Measurements from ENCODE around the gene PIAS4. TPM values are rescaled to one million over a fixed set of nuclear protein-coding genes. Genes with fewer than 3 reads are reported as not detected.
A peak's percentile ranks its signal among the peaks of the same experiment; 100 is the strongest.

The PIAS4 gene
- total and polyA plus RNA-seq, 2 of the 13 experiments (the other 11 are each of a cell fraction or from before 2014, with no cell fraction given) = 9.0 to 20.1 TPM

DNA sequence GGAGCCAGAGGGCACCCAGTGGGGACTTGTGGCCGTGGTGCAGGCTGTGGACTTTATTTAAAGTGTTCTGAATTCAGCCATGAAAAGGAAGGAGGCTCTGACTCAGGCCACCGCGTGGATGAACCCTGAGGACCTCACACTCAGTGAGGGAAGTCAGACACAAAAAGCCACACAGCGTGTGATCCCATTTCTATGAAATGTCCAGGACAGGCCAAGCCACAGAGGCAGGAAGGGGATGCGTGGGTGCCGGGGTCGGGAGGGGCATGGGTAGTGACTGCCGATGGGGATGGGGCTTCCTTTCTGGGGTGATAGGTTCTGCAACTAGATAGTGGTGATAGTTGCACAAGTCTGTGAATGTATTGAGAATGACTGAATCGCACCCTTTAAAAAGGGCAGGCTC is 67.8 kb downstream of the PIAS4 start:
- Histone ChIP-seq H4K20me1 (ENCODE audit: insufficient read depth, low read length) (no peaks in the 10 kb centered on the region), H3K4me1 (ENCODE audit: insufficient read depth, low read length) (peaks cover 30% of the 10 kb centered on the region), H2AFZ (ENCODE audit: low read length) (no peak overlapping the region), H3K9me3 (ENCODE audit: low read length) (no peaks in the 10 kb centered on the region), H3K9ac (ENCODE audit: insufficient read depth, low read depth, low read length) (no peak overlapping the region), H3K4me3 (replicated peaks in 1 of 3; ENCODE audit: insufficient read depth in 1 of 3, low read depth in 2 of 3, low read length in 3 of 3) (no peak overlapping the region), H3K4me2 (ENCODE audit: low read depth, low read length) (no peak overlapping the region), H3K36me3 (replicated peaks in 1 of 2; ENCODE audit: control insufficient read depth in 1 of 2, insufficient read depth in 2 of 2, low read length in 2 of 2) (no peaks in the 10 kb centered on the region), H3K27ac (ENCODE audit: extremely low read length, insufficient read depth, low read length) (no peak overlapping the region), H3K79me2 (ENCODE audit: insufficient read depth, low read length) (no peaks in the 10 kb centered on the region), H3K27me3 (ENCODE audit: control insufficient read depth in 1 of 2, insufficient read depth in 2 of 2, low read length in 2 of 2) (no peaks in the 10 kb centered on the region)
- CTCF ChIA-PET (ENCODE audit: low intra/inter-chr PET ratio, low total read pairs) = no interaction called here
- no TSS peak for BruUV-seq (replicated peaks)
- intact Hi-C loops (cut with micrococcal nuclease; ENCODE audit: unreplicated experiment) = no loop called here
- DNase-seq (ENCODE audit: low spot score) (no peak), ATAC-seq (no peak), FAIRE-seq (no peak)
- TF ChIP-seq, protein P1, sequence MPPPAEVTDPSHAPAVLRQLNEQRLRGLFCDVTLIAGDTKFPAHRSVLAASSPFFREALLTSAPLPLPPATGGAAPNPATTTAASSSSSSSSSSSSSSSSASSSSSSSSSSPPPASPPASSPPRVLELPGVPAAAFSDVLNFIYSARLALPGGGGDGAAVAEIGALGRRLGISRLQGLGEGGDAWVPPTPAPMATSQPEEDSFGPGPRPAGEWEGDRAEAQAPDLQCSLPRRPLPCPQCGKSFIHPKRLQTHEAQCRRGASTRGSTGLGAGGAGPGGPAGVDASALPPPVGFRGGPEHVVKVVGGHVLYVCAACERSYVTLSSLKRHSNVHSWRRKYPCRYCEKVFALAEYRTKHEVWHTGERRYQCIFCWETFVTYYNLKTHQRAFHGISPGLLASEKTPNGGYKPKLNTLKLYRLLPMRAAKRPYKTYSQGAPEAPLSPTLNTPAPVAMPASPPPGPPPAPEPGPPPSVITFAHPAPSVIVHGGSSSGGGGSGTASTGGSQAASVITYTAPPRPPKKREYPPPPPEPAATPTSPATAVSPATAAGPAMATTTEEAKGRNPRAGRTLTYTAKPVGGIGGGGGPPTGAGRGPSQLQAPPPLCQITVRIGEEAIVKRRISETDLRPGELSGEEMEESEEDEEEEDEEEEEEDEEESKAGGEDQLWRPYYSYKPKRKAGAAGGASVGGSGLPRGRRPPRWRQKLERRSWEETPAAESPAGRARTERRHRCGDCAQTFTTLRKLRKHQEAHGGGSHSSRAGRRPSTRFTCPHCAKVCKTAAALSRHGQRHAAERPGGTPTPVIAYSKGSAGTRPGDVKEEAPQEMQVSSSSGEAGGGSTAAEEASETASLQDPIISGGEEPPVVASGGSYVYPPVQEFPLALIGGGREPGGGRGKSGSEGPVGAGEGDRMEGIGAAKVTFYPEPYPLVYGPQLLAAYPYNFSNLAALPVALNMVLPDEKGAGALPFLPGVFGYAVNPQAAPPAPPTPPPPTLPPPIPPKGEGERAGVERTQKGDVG (CRISPR knock-in tag; IDR thresholded peaks at IDR 0.05; ENCODE audit: borderline replicate concordance) = no peak
- TF ChIP-seq ZNF768 (CRISPR knock-in tag; IDR thresholded peaks at IDR 0.05) = peak; percentile 84
- in situ Hi-C loops (cut with HindIII; ENCODE audit: extremely low pct_ligation_motif_present, low pct_unique_long_range_greater_than_20kb) = no loop called here
- 55% methylated on average over 9 of the region's 9 CpGs for WGBS (ENCODE audit: low lambda C conversion rate)
- POLR2A ChIA-PET = no interaction called here

DNA sequence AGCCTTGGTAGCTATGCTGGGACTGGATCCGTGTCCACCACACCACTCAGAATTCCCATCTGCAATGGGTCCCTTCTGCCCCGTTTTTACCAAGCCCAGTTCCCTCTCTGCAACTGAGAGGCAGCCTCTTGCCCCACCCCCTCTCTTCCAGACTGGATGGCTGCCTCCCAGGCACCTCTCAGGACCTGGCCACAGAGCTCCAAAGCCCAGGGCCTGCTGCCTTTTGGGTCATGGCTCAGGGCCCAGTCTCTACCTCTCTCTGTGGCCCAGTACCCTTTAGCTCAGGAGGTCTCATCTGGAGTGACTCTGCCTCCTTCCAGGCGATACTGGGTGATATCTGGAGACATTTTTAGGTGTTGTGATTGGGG is 69.5 kb downstream of the PIAS4 start:
- Histone ChIP-seq H3K79me2 (ENCODE audit: insufficient read depth, low read length) (no peaks in the 10 kb centered on the region), H4K20me1 (ENCODE audit: insufficient read depth, low read length) (no peaks in the 10 kb centered on the region), H2AFZ (ENCODE audit: low read length) (no peak overlapping the region), H3K9ac (ENCODE audit: insufficient read depth, low read depth, low read length) (peak overlapping the region; percentile 41; the same call in 1 of the 2 replicates), H3K9me3 (ENCODE audit: low read length) (no peaks in the 10 kb centered on the region), H3K27ac (ENCODE audit: extremely low read length, insufficient read depth, low read length) (no peak overlapping the region), H3K27me3 (ENCODE audit: control insufficient read depth in 1 of 2, insufficient read depth in 2 of 2, low read length in 2 of 2) (no peaks in the 10 kb centered on the region), H3K36me3 (replicated peaks in 1 of 2; ENCODE audit: control insufficient read depth in 1 of 2, insufficient read depth in 2 of 2, low read length in 2 of 2) (no peaks in the 10 kb centered on the region), H3K4me1 (ENCODE audit: insufficient read depth, low read length) (peaks cover 35% of the 10 kb centered on the region), H3K4me2 (ENCODE audit: low read depth, low read length) (peak overlapping the region; percentile 95), H3K4me3 (replicated peaks in 1 of 3; ENCODE audit: insufficient read depth in 1 of 3, low read depth in 2 of 3, low read length in 3 of 3) (peak overlapping the region in 2 of 3 experiments; percentile 78 to 100; a peak in 5 of 6 replicates)
- no TSS peak for BruUV-seq (replicated peaks)
- peak; percentile 24 for ATAC-seq
- CTCF ChIA-PET (ENCODE audit: low intra/inter-chr PET ratio, low total read pairs) = no interaction called here
- POLR2A ChIA-PET = interaction anchor here (0.6 to 2.2 kb wide), 5 partner anchors 11 to 78 kb away, joined by 3 to 15 read pairs (median 6); partner anchors contain the start of gene ZBTB7A
- no peak for DNase-seq (ENCODE audit: low spot score)
- FAIRE-seq = no peak
- 28% methylated on average over 3 of the region's 3 CpGs for WGBS (ENCODE audit: low lambda C conversion rate)
- intact Hi-C loops (cut with micrococcal nuclease; ENCODE audit: unreplicated experiment) = no loop called here
- in situ Hi-C loops (cut with HindIII; ENCODE audit: extremely low pct_ligation_motif_present, low pct_unique_long_range_greater_than_20kb) = no loop called here
- 0 out of 2 replicates have a peak, but pooled peaks have one; percentile 32 for TF ChIP-seq MYNN (CRISPR knock-in tag; IDR thresholded peaks at IDR 0.05; ENCODE audit: low read depth)
- TF ChIP-seq, protein P2, sequence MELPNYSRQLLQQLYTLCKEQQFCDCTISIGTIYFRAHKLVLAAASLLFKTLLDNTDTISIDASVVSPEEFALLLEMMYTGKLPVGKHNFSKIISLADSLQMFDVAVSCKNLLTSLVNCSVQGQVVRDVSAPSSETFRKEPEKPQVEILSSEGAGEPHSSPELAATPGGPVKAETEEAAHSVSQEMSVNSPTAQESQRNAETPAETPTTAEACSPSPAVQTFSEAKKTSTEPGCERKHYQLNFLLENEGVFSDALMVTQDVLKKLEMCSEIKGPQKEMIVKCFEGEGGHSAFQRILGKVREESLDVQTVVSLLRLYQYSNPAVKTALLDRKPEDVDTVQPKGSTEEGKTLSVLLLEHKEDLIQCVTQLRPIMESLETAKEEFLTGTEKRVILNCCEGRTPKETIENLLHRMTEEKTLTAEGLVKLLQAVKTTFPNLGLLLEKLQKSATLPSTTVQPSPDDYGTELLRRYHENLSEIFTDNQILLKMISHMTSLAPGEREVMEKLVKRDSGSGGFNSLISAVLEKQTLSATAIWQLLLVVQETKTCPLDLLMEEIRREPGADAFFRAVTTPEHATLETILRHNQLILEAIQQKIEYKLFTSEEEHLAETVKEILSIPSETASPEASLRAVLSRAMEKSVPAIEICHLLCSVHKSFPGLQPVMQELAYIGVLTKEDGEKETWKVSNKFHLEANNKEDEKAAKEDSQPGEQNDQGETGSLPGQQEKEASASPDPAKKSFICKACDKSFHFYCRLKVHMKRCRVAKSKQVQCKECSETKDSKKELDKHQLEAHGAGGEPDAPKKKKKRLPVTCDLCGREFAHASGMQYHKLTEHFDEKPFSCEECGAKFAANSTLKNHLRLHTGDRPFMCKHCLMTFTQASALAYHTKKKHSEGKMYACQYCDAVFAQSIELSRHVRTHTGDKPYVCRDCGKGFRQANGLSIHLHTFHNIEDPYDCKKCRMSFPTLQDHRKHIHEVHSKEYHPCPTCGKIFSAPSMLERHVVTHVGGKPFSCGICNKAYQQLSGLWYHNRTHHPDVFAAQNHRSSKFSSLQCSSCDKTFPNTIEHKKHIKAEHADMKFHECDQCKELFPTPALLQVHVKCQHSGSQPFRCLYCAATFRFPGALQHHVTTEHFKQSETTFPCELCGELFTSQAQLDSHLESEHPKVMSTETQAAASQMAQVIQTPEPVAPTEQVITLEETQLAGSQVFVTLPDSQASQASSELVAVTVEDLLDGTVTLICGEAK (IDR thresholded peaks at IDR 0.05) = no peak
- TF ChIP-seq, protein P2 (CRISPR knock-in tag; IDR thresholded peaks at IDR 0.05) = no peak

Measured in HepG2 (cell line).